OCI-LY7 (cell line): ENCODE results near the gene UBL4A.

ENCODE experiments used
- CTCF ChIP-seq: fragments of 200-600 bp; sonication (generic); conservative IDR thresholded peaks from 2 replicates; pipeline ENCODE4 v1.5.1; 2014; ENCODE audit warnings: mild to moderate bottlenecking, antibody characterized with exemption, low read length, moderate library complexity, mixed read lengths
- EZH2phosphoT487 ChIP-seq: fragments of 200-600 bp; sonication (generic); IDR thresholded peaks from 2 replicates; pipeline ENCODE4 v1.6.1; 2018; ENCODE audit warnings: low read depth, borderline replicate concordance, mild to moderate bottlenecking, mixed run types, antibody characterized with exemption, low read length, moderate library complexity, mixed read lengths

DNA sequence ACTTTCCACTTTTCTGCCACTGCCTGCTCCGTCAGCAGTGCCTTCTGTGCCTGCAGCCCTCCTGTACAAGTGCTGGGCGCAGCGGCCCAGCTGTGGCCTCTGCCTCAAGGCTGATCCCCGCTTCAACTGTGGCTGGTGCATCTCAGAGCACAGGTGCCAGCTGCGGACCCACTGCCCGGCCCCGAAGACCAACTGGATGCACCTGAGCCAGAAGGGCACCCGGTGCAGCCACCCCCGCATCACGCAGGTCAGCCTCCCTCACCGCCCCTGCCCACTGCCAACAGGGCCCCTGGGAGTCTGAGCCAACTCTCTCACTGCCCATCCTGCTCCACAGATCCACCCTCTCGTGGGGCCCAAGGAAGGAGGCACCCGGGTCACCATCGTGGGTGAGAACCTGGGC, 20.8 kb downstream of the UBL4A start:
- TF ChIP-seq CTCF (no peak), EZH2phosphoT487 (no peak)
